HG02840 (cell line): Measurements from ENCODE around the gene BAIAP2.

Experiments used
- ATAC-seq: cut with Tn5 transposase; IDR thresholded peaks from one replicate; pipeline ENCODE4 v1.9.1; 2021; ENCODE audit warnings: mild to moderate bottlenecking, moderate library complexity, moderate number of reproducible peaks; ENCODE audit not compliant: unreplicated experiment, low FRiP score

The BAIAP2 gene

DNA sequence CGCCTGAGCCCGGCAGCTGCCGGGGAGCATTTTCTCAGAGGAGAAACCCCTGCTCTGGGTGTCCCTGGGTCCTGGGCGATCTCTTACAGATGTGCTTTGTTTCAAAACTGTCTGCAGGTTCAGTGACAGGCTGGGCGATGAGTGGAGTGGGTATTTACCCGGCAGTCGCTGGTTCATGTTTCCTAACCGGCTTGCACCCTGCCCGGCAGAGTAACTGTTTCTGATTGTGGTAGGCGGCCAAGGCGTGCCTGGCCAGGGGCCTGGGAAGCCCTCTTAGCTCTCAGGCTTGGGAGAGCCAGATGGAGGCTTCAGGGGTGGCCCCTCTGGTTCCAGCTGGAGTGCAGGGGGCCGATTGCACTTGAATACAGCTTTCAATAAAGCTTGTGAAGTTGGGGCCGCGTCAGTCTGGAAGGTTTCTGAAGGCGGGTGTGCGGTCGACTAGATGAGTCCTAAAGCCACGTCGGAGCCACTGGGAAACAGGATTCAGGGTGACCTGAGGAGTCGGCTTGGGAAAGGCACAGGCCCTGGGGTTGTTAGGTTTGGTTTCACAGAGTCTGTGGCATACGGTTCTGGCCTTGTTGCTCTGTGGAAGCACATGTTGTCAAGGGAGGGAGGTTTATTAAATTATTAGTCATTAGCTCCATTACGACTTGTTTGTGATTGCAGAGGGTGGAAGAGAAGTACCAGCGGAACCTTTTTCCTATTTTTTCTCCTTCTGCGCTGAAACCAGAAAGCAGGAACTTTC lies 1.4 kb downstream of the BAIAP2 start:
- no peak for ATAC-seq

DNA sequence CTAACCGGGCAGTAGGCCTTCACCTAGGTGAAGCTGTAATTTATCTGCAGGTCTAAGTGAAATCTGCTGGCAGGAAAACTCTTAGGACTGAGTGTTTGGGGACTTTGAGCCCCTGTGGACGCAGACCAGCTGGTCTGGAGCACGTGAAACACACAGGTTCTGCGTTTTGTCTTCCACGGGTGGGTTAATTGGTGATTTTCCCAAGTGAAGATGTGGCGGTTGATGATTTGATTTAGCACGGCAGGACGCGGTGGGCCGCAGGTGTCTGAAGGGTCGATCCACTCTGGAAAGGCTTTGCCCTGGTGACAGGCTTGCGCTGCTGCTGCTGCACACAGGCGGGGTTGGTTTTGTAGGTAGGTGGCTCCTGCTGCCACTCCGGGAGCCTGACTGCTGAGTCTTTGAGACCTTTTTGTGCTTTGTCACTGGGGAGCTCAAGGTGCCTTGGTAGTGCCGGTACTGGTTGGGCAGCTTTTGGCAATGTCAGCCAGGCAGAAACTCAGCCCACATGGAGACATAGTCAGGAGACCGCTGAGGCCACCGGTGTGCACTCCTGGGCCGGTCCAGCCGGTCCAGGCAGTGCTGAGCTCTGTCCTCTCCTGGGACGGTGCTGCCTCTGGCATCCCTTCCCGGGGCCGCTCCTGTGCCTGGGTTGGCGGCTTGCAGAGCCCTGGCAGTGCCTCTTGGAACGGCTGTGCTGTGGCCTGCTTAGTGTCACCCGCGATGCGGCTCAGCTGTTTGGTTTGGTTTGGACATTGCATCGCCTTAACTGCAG lies 2.3 kb downstream of the BAIAP2 start:
- no peak for ATAC-seq

DNA sequence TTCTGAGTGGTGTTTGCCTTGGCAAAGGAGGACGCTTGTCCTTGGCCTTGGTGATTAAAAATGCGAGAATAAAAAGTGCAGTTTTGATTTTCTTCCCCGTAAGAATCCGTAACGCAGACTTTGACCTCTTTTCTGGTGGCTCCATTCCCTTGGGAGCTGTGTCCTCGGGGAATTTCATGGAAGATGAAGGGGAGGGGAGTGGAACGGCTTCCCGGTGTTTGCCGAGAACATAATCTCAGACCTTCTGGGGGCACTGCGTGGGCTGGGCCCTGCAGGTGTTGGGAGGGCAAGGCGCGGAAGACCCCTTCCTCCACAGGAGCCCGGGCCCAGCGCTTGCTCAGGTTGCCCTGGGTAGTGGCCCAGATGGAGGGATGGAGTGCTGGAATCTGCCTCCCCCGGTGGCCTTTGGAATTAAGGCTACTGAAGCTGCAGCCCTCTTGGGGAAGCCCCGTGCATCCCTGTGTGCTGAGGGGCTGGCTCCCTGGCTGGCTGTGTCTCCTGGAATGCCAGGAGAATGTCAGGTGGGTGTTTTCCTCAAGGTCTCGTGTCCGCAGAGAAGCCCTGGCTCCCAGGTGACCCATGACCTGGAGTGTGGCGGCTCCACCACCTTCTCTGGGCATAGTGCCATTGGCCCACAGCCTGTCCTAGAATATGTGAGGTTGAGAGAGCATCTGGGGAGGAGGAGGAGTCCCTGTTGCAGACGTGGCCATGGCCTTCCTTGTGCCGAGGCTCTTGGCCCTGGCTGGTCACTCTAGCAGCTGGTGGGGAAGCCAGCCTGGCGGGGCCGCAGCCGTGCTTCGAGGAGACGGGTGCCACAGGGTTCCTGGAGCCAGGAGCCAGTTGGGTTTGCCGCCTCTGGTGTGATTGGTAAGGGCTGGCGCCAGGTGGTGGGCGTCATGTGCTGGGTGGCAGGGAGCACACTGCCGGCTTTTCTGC lies 3.1 kb downstream of the BAIAP2 start:
- ATAC-seq, result no peak

DNA sequence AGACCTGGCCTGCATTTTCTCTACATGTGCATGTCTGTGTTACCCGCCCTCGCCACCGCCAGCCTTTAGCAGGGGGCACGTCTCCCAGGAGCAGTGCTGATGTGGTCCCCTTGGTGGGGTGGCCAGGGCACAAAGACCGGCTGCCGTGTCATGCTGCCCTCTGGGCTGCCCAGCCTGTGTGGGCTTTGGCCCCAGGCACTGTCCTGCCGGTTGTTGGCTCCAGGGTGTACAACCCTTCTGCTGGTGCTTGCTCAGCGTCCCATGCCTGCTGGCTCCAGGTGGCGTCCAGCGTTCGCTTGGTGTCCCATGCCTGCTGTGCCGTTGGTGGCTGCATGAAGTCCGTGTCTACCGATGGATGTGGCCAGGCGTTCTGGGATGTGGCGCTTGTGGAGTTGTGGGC lies 4.1 kb downstream of the BAIAP2 start:
- no peak for ATAC-seq

DNA sequence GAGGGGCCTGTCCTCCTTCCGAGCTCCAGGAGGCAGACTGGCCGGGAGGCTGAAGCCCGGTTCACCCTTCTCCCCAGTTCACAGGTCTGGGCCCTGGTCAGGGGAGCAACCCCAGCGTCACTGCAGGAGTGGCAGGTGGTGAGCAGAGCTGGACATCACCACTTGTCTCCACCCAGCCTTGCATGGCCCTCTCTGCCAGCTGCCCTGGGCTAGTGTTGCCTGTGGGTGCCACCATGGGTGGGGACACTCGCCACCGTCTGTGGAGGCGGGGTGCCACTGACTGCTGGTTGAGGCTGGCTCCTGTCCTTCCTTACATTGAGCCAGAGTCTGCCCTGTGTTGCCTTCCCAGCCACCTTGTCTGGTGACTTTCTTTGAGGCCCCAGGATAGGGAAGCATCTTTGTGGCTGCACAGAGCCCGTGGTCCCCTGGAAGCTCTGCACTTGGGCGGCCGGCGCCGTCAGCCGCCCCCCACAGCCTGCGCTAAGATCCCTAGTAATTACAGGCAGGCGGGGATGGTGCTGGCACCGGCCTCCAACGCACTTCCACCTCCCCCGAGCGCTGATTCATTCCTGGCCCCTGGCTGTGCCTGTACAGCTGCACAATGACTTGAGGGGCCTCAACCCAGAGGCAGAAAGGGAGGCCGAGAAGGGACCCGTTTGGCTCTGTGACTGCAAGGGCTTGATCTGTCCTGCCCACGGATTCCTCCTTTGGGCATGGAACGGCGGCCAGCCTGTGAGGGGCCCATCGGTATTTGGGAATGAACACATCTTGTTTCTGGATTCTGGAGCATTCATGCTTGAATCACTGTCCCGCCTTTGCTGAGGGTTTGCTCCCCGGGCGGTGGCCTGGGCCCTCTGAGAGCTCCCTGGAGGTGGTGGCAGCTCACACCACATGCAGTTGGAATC lies 5.2 kb downstream of the BAIAP2 start:
- ATAC-seq, result no peak

DNA sequence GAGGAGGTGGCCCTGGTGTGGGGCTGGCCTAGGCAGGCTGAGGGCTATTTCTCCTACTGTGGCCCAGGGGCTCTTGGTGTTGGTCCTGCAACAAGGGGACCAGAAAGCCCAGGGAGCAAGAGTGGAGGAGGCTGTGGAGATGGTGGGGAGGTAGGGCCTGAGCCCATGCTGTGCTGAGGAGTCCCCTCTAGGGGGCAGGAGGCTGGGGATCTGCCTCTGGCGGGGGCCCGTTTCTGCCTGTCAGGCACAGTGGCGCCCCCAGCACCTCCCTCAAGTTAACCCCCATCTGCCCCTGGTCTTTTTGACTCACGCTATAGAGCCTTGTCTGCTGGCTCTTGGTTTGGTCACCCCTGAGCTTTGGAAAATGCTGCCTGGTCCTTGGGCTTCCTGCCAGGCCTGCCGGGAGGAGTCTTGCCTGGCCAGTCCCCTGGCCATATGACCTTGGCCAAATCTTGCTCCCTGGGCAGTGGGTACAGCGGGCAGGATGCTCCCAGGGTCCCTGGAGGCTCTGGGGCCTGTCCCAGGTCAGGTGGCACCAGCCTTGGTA lies 5.9 kb downstream of the BAIAP2 start:
- ATAC-seq, result no peak

DNA sequence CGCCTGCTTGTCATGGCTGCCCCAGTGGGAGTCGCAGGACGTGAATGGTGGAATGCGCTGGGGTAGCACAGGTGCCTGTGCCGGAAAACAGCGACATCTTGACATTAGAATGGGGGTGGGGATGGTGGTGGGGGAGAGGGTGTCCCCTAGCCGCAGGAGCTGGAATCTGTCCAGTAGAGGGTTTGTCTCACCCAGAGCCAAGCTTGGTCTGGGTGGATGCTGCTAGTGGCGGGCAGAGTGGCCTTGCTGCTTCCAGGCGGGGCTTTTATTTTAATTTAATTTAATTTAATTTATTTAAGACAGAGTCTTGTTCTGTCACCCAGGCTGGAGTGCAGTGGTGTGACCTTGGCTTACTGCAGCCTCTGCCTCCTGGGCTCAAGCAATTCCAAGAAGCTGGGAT lies 7.7 kb downstream of the BAIAP2 start:
- ATAC-seq, result no peak

DNA sequence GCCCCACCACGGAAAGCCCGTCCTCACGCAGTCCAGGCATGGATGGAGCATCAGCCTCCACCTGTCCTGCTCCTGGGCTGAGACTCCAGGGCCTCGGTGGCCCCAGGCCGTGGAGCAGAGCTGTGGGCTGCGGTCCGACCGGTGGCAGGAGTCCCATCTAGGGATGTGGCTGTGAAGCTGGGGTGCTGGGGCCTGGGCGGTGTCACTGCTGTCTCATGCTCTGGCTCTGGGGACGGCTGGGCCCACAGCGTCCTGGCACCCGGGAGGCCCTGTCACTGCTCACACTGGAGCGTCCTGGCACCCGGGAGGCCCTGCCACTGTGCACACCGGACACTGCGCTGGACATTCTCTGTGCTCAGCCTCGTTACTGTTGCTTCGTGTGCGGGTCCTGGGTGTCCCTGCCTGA lies 8.4 kb downstream of the BAIAP2 start:
- ATAC-seq, result no peak

DNA sequence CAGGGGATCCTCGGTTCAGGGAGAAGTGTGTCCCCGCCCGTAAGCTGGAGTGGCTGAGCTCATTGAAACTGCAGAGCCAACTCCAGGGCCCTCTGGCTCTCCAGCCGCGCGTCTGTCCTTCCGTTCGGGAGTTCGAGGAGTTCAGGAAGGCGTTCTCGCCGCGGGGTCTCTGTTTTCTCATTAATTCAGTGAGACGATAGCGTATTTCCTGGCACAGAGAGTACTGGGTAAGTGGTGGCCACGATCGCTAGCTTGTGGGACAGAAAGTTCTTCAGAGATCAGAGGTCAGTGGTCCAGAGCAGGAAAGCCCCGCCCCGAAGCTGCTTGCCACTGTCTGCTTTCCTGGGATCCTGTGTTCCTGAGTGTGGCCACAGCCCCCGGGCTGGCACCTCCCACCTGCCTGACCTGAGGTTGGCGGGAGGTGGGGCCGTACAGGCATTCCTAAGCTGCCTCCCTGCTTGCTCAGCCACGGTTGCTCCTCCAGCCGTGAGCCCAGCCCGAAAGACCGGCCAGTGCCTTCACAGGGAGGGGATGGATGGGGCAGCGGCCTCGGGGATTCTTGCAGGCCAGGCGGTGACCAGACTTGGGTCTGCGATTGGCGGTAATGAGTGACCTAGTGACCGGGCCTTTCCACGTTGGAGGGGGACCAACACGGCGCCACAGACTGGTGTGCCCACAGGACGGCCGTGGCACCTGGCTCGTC lies 8.9 kb downstream of the BAIAP2 start:
- no peak for ATAC-seq

DNA sequence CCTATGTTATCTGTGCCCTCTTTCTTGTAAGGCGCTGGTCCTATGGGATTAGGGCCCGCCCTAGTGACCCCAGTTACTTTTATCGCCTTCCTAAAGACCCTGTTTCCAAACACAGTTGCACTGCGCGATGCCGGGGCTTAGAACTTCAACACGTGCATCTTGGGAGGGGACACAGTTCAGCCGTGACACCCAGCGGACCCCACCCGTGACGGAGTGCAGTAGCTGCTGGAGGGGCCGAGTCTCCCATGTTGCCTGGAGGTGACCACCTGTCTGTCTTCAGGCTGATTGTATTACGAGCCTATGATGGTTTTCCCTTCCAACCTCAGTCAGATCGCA lies 9.4 kb downstream of the BAIAP2 start:
- no peak for ATAC-seq

DNA sequence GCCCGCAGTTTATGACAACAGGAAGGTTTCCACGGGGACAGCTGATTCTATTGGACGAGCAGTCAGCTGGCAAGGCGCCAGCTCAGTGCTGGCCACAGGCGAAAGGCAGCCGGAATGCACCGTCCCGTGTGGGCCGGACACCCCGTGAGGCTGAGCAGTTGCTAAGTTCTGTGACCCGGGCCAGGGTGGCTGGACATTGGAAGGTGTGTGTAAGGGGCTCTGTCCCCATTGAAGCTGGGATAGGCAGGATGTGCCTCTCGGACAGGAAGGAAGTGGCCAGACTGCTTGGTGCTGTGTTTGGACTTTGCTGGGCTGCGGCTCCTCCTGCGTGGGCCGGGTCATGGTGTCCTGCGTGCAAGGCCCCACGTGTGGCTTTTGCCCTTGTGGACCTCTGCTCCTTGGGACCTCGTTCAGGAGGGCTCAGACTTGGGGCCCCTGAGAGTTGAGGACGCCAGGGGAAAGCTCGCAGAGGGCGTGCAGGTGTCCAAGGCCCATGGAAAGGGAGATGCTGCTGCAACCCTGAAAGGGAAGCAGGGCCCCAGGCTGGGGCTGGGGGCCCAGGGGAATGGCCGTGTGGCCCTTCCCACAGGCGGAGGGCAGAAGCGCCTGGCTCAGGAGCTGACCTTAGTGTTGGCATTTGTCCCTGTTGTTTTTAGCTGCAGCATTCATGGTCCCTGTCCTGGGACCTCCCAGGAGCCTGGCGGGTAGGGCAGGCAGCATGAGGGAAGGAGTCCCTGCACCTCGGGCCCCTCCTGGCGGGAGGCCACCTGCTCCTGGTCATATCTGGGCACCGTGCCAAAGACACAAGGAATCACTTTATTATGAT lies 10.0 kb downstream of the BAIAP2 start:
- ATAC-seq, result no peak

DNA sequence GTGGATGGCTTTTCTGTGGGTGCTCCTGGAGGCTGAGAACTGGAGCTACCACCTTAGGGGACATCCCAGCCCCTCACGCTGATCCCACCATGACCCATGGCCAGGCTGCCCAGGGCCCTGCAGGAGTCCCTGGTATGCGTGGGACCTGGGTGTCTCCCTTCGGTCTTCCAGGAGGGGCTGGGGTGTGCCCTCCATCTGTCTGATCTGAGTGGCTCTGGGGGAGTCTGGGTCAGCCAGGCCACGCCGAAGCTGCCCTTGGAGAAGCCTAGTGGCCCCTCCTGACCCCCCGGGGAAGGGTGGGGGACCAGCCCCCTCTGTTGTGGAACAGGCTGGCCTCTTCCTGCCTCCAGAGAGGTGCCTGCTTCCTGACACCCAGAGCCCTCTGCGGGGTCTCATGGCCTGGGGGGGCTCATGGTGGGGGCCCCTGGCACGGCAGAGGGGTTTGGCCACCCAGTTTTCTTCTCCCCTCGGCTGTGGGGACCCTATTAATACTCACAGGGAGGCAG lies 10.7 kb downstream of the BAIAP2 start:
- ATAC-seq, result no peak

DNA sequence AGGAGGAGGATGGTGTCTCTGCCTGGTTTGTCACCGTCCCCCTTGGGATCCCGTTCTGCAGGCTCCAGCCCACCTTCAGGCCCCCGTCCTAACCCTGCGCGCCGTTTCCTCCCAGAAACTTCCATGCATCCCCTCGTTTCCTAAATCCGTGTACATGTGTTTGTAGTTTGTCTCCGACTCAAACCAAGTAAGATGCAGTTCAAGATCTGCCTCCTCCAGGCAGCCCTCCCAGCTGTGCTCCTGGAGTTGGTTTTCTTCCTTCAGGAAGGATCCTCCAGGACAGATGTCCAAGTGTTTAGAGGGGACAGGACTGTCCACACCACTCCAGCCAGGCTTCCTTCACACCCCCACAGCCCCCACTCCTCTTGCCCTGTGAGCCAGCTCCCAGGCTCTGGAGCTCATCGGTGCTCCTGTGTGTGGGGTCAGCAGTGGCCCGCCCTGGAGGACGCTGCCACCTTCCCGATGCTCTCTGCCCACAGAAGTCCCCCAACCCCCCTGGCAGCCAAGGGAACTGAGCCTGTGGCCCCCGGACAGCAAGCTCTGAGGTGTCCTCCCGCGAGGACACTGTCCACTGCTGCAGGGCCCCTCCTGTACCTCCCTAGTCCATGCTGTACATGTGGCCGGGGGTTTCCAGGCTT lies 11.3 kb downstream of the BAIAP2 start:
- ATAC-seq, result no peak

DNA sequence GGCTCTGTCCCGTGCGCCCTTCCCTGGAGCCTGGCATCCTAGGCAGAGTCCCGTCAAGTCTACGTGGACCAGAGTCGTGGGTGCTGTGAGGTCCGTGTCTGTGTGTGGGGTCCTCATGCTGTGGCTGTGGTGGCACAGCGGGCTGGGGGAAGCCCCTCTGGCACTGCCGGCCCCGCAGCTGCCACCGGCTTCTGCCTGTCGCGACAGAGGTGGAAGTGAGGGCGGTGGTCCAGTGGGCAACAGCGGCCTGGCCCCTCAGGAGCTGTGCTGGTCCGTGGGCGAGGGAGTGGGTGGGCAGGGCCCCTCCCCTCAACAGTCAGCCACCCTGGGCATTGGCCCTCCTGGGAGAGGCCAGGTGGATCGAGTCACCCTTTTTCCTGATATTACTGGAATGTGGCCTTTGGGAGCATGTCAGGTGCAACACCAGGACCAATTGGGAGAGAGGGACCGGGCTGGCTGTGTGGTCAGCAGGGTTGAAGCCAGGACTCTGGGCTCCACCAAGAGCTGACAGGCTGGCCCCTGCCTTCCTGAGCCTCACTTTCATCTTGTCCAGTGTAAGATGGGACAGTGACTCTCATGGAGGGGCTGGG lies 11.9 kb downstream of the BAIAP2 start:
- ATAC-seq, result no peak

DNA sequence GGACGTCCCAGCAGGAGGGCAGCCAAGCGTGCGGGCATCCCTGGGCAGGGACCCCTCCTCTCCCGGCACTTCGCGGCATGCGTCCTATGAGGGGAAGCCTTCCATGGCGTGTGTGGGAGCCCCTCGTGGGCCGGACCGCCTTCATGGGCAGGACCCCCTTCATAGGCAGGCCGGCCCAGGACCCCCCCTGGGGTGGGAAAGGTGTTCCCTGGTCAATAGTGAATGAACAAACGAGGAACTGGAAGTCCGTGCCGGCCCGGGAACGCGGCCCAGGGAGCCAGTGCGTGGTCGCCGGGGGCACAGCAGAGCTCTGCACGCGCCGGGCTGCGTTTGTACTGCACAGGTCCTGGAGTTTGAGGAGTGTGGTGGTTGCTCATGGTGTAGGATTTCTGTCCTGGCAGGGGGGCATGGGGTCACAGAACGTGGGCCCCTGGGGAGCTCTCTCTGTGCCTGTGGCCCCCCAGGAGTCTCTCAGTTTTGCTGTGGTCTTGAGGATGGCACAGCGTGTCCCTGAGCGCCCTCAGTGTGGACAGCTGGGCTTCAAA lies 13.9 kb downstream of the BAIAP2 start:
- ATAC-seq, result no peak

DNA sequence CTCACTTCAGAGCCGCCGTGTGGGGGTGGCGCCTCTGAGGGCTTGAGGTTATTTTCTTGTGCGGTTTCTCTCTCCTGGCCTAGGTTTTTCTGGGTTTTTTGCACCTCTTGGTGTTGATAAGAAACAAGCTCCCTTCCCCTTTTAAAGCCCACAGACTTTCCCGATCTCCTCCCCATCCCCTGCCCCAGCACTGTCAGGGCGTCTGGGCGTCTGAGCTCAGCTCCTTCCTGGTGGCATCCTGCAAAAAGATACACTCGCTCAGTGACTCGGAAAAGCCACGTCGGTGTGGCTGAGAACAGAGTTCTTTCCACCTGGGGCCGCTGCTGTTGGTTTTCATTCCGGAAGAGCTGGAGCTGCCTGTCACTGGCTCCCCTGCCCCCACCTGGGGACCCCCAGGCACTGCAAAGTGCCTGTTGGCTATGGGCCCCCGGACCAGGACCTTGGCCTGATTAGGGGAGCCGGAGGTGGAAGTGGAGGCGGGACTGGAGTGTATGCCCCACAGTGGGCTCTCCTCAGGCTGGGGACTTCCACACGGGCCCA lies 14.5 kb downstream of the BAIAP2 start:
- ATAC-seq, result no peak
